Measurements from ENCODE around the gene MYT1. TPM values are rescaled to one million over a fixed set of nuclear protein-coding genes. Genes with fewer than 3 reads are reported as not detected.
"Not testable (repeated sequence)": the region's sequence is repeated elsewhere in the genome, so short reads cannot be mapped to it uniquely, and the experiment has no call there.

The MYT1 gene
- total and polyA plus RNA-seq, 5 experiments from 2014 or later = not detected

DNA sequence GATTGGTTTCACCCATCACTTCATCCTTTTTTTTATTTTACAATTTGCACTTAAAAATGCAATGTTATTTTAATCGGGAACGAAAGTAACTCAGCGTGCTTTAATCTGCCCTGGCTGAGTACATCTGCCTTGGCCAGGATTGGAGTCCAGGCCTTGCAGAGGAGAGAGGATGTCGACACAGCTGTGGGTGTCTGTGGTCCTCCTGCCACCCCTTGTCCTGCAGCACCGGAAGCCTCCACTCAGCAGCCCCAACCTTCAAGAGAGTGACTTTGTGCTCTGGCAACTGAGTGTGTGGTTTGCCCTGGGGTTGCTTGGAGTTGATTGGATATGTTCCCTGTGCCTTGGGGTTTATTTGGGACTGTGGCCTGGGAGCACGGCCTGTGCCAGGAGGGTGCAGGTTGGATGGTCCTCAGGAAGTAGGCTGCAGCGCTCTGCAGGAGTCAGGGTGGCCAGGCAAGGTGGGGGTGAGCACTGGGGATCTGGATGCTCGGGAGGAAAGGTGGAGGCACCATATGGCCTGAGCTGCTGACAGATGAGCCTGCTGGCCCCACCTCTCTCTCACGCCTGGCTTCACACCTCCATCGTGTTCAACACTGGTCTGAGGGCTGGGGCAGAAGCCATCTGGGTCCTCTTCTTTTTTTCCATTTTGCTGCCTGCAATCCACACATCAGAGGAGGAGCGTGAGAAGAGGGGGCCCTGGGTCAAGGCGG is 4.3 kb downstream of the MYT1 start:
- no peak overlapping the region for H3K4me3 Mint-ChIP-seq
- peaks cover 12 to 72% (median 29%) of the 10 kb centered on the region in 5 donors for H3K27me3 Mint-ChIP-seq
- POLR2A ChIA-PET = no interaction called here

DNA sequence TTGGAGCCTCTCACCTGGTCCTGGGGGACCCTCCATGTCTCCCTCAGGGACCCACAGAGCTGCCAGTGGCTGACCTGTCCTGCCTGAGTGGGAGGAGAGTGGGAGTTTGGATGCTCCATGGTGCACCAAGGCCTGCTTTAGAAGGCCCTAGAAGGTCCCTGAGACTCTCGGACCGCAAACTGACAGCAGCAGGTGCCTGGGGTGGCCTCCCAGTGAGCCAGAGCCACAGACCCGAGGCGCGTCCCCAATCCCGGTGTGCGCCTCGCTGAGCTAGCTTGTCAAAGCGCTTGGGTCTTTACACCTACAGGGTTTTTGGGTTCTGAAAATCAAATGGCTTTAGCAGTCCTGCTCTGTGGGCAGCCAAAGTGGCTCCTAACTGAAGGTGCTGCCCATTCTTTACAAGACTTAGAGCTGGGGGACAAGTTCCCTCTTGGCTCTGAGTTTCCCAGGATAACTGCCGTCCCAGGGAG is 4.9 kb downstream of the MYT1 start:
- H3K4me1 Mint-ChIP-seq = no peaks in the 10 kb centered on the region
- no peaks in the 10 kb centered on the region for H3K36me3 Mint-ChIP-seq
- no peaks in the 10 kb centered on the region for H3K9me3 Mint-ChIP-seq
- no peak overlapping the region for H3K4me3 Mint-ChIP-seq
- peaks cover 10 to 70% (median 29%) of the 10 kb centered on the region in 5 donors for H3K27me3 Mint-ChIP-seq
- DNase-seq = no peak
- no peak for ATAC-seq
- POLR2A ChIA-PET = no interaction called here
- no peak overlapping the region for H3K27ac Mint-ChIP-seq

More for the DNA sequence above, 4.3 kb downstream of the MYT1 start:
- Mint-ChIP-seq H3K36me3 (no peaks in the 10 kb centered on the region), H3K9me3 (no peaks in the 10 kb centered on the region), H3K4me1 (no peaks in the 10 kb centered on the region), H3K27ac (peak overlapping the region in 1 of 10 donors; percentile 24)
- ATAC-seq (no peak), DNase-seq (no peak)

- ATAC-seq (no peak), DNase-seq (no peak)
- Mint-ChIP-seq H3K4me3 (no peak overlapping the region), H3K36me3 (no peaks in the 10 kb centered on the region), H3K9me3 (no peaks in the 10 kb centered on the region), H3K27me3 (peaks cover 9 to 49% (median 18%) of the 10 kb centered on the region in 5 donors), H3K27ac (no peak overlapping the region), H3K4me1 (no peaks in the 10 kb centered on the region)
- POLR2A ChIA-PET = no interaction called here
Measured at GRCh38 chr20:64171211-64171610, 7.0 kb downstream of the MYT1 start.

DNA sequence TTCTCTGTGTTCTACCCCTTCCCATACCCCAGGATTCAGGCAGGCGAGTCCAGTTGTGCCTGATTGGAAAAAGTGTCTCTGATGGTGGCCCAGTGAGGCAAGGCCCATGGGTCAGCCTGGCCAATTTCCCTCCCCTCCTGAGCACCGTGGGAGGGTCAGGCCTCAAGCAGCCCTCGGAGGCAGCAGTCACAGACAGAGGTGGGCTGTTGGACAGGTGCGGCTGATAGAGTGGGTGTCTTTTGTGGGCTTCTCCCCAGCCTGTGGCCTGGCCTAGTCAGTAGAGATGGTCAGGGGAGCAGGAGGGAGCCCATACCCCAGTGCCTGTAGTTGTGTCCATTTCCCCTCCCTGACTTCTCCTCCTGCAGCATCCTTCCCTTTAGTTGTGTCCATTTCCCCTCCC is 8.9 kb downstream of the MYT1 start:
- no peak for DNase-seq
- ATAC-seq = no peak
- POLR2A ChIA-PET = no interaction called here
- Mint-ChIP-seq H3K27ac (peak overlapping the region in 1 of 10 donors; percentile 10), H3K36me3 (no peaks in the 10 kb centered on the region), H3K9me3 (peaks cover 0 to 2% (median 0%) of the 10 kb centered on the region in 9 donors), H3K27me3 (peaks cover 8 to 30% (median 9%) of the 10 kb centered on the region in 5 donors), H3K4me1 (peaks cover 0 to 4% (median 2%) of the 10 kb centered on the region in 4 donors), H3K4me3 (no peak overlapping the region)

GRCh38 chr20:64176551-64176950 is 12.3 kb downstream of the MYT1 start:
- H3K27ac Mint-ChIP-seq = no peak overlapping the region
- POLR2A ChIA-PET = no interaction called here
- DNase-seq (no peak), ATAC-seq (no peak)
- H3K27me3 Mint-ChIP-seq = peaks cover 0 to 14% (median 3%) of the 10 kb centered on the region in 5 donors
- H3K36me3 Mint-ChIP-seq = no peaks in the 10 kb centered on the region
- peaks cover 13 to 24% (median 16%) of the 10 kb centered on the region in 4 donors for H3K4me1 Mint-ChIP-seq
- peaks cover 0 to 7% (median 0%) of the 10 kb centered on the region in 9 donors for H3K9me3 Mint-ChIP-seq
- no peak overlapping the region for H3K4me3 Mint-ChIP-seq

DNA sequence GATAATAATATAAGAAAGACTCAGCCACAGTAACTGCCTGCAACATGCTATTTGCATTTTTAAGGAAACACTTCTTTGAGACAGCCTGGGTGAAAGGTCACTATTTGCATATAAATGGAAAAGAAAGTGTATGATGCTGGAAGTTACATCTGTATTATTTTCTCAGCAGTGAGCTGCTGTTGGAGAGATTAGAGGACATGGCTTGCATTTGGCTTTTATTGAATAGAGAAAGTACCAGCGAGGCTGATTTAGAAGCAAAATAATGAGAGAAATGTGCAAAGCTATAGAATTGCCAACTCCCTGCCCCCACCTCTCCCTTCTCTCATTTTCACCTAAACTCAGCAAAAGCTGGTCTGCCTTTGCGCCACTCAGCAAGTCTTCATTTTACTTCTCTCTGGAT is 12.7 kb downstream of the MYT1 start:
- Mint-ChIP-seq H3K27me3 (peaks cover 0 to 14% (median 3%) of the 10 kb centered on the region in 5 donors), H3K9me3 (peaks cover 0 to 7% (median 0%) of the 10 kb centered on the region in 9 donors), H3K4me3 (no peak overlapping the region), H3K27ac (no peak overlapping the region), H3K4me1 (peaks cover 13 to 24% (median 16%) of the 10 kb centered on the region in 4 donors), H3K36me3 (no peaks in the 10 kb centered on the region)
- ATAC-seq (no peak), DNase-seq (no peak)
- POLR2A ChIA-PET = no interaction called here

GRCh38 chr20:64177384-64177783 is 13.1 kb downstream of the MYT1 start:
- Mint-ChIP-seq H3K27me3 (peaks cover 0 to 13% (median 3%) of the 10 kb centered on the region in 5 donors), H3K36me3 (no peaks in the 10 kb centered on the region), H3K4me1 (peaks cover 13 to 24% (median 16%) of the 10 kb centered on the region in 4 donors), H3K4me3 (no peak overlapping the region), H3K27ac (no peak overlapping the region), H3K9me3 (peaks cover 0 to 7% (median 0%) of the 10 kb centered on the region in 9 donors)
- no peak for DNase-seq
- no peak for ATAC-seq
- POLR2A ChIA-PET = no interaction called here

- DNase-seq (no peak), ATAC-seq (no peak)
- Mint-ChIP-seq H3K4me3 (no peak overlapping the region), H3K9me3 (peaks cover 0 to 7% (median 0%) of the 10 kb centered on the region in 9 donors), H3K4me1 (peaks cover 13 to 24% (median 16%) of the 10 kb centered on the region in 4 donors), H3K27me3 (peaks cover 0 to 15% (median 3%) of the 10 kb centered on the region in 5 donors), H3K36me3 (no peaks in the 10 kb centered on the region), H3K27ac (peak overlapping the region in 1 of 10 donors; percentile 22)
- POLR2A ChIA-PET = no interaction called here
Measured at GRCh38 chr20:64177787-64178186, 13.5 kb downstream of the MYT1 start.

DNA sequence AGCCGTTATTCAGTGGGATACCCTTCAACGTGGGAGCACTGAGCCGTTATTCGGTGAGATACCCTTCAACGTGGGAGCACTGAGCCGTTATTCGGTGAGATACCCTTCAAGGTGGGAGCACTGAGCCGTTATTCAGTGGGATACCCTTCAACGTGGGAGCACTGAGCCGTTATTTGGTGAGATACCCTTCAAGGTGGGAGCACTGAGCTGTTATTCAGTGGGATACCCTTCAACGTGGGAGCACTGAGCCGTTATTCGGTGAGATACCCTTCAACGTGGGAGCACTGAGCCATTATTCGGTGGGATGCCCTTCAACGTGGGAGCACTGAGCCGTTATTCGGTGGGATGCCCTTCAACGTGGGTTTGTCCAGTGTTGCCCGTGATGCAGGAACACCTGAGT is 14.7 kb downstream of the MYT1 start:
- H3K9me3 Mint-ChIP-seq, H3K4me3 Mint-ChIP-seq, H3K27ac Mint-ChIP-seq, DNase-seq, POLR2A ChIA-PET, H3K36me3 Mint-ChIP-seq, ATAC-seq: not testable (repeated sequence)
- H3K4me1 Mint-ChIP-seq = peaks cover 13 to 28% (median 16%) of the 10 kb centered on the region in 4 donors
- peaks cover 0 to 17% (median 4%) of the 10 kb centered on the region in 5 donors for H3K27me3 Mint-ChIP-seq

- DNase-seq = no peak
- H3K4me3 Mint-ChIP-seq = peak overlapping the region in 1 of 10 donors; percentile 62
- ATAC-seq = no peak
- peaks cover 14 to 36% (median 20%) of the 10 kb centered on the region in 4 donors for H3K4me1 Mint-ChIP-seq
- peaks cover 0 to 7% (median 0%) of the 10 kb centered on the region in 9 donors for H3K9me3 Mint-ChIP-seq
- POLR2A ChIA-PET = no interaction called here
- no peaks in the 10 kb centered on the region for H3K36me3 Mint-ChIP-seq
- peak overlapping the region in 2 of 10 donors; percentile 30 to 39 for H3K27ac Mint-ChIP-seq
- peaks cover 0 to 23% (median 4%) of the 10 kb centered on the region in 5 donors for H3K27me3 Mint-ChIP-seq
Measured at GRCh38 chr20:64179805-64180204, 15.6 kb downstream of the MYT1 start.

DNA sequence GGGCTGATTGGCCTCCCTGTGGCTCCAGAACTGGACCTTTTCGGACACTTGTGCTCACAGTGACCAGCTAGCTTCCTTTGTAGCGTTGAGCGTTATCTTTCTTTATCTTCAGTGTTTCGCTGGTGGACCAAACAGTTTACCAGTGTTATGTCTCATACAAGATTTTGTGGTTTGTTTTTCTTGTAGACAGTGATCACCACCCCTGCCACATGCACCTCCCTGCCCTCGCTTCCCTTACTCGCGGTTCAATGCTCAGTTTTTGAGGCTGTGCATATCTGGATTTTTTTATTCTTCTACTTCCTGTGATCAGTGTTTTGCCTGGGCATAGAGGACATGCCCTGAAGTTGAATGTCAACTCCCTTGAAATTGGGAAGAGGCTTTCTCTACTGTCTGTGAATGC is 16.4 kb downstream of the MYT1 start:
- Mint-ChIP-seq H3K9me3 (peaks cover 0 to 7% (median 0%) of the 10 kb centered on the region in 9 donors), H3K4me3 (peak overlapping the region in 5 of 10 donors; percentile 9 to 62 (median 34)), H3K27ac (peak overlapping the region in 7 of 10 donors; percentile 9 to 86 (median 39)), H3K36me3 (no peaks in the 10 kb centered on the region), H3K4me1 (peaks cover 21 to 44% (median 23%) of the 10 kb centered on the region in 4 donors), H3K27me3 (peaks cover 0 to 25% (median 4%) of the 10 kb centered on the region in 5 donors)
- ATAC-seq = peak in 1 of 2 donors; percentile 70
- DNase-seq = peak in 1 of 10 donors; percentile 12
- POLR2A ChIA-PET = no interaction called here

DNA sequence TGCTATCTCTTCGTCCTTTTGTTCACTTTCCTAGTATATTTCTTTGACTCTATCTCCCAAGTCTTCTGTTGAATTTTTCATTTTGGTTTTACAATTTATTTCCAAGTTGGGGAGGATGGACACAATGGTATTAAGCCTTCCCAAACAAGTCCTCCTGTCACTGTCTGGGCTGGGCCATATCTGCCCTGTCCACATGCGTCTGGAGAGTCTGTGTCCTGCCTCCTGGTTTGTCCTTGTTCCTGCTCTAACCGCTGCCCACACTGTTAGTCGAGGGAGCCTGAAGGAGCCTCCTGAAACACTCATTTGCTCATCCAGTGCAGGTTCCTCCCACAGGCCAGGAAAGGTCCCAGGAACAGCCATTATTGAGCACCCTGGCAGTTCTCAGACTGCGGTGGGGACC is 17.1 kb downstream of the MYT1 start:
- ATAC-seq (no peak), DNase-seq (no peak)
- Mint-ChIP-seq H3K36me3 (no peaks in the 10 kb centered on the region), H3K27me3 (peaks cover 0 to 24% (median 4%) of the 10 kb centered on the region in 5 donors), H3K9me3 (peaks cover 0 to 7% (median 0%) of the 10 kb centered on the region in 9 donors), H3K27ac (peak overlapping the region in 3 of 10 donors; percentile 42 to 81 (median 55)), H3K4me3 (peak overlapping the region in 1 of 10 donors; percentile 23), H3K4me1 (peaks cover 21 to 44% (median 23%) of the 10 kb centered on the region in 4 donors)
- POLR2A ChIA-PET = no interaction called here

DNA sequence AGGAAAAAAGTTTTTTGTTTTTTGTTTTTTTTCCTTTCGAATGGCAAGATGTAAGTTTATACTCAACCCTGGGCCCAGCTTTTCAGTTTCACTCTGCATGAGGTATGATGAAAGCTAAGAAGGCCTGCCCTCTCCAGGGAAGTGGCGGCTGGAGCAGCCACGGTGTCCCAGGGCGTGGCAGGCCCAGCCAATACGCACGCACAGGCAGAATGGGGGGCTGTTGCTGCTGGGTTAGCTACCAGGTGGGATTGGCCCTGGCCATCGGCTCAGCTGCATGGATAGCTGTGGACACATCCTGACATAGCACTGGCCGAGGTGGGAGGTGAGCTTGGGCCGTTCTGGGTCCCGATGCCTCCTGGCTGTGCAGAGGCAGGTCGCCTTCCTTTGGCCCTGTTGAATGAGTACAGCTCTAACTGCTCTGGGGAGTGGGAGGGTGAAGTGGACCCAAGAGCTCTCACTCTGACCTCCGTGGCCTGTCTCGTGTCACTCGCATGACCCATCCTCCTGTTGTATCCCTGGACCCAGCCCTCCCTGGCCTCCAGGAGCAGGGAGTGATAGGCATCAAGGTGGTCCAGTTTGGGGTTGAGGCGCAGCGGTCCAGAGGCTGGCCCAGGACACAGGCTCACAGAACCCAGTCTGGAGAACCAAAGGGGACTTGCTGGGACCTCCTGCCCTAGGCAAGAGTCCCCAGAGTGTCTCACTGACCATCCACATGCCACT is 18.1 kb downstream of the MYT1 start:
- DNase-seq (no peak), ATAC-seq (no peak)
- Mint-ChIP-seq H3K36me3 (no peaks in the 10 kb centered on the region), H3K27me3 (peaks cover 0 to 23% (median 4%) of the 10 kb centered on the region in 5 donors), H3K4me3 (no peak overlapping the region), H3K4me1 (peaks cover 19 to 41% (median 22%) of the 10 kb centered on the region in 4 donors), H3K9me3 (peaks cover 0 to 7% (median 0%) of the 10 kb centered on the region in 9 donors), H3K27ac (peak overlapping the region in 1 of 10 donors; percentile 66)
- POLR2A ChIA-PET = no interaction called here

All from naive thymus-derived CD8-positive, alpha-beta T cell (primary cell).